ENCODE results near the gene ZNF280C. TPM values are rescaled to one million over a fixed set of nuclear protein-coding genes. Genes with fewer than 3 reads are reported as not detected.
"Not testable (repeated sequence)": the region's sequence is repeated elsewhere in the genome, so short reads cannot be mapped to it uniquely, and the experiment has no call there.

Gene ZNF280C
- total RNA-seq = 1.4 TPM
- long read RNA-seq = 0 reads

DNA sequence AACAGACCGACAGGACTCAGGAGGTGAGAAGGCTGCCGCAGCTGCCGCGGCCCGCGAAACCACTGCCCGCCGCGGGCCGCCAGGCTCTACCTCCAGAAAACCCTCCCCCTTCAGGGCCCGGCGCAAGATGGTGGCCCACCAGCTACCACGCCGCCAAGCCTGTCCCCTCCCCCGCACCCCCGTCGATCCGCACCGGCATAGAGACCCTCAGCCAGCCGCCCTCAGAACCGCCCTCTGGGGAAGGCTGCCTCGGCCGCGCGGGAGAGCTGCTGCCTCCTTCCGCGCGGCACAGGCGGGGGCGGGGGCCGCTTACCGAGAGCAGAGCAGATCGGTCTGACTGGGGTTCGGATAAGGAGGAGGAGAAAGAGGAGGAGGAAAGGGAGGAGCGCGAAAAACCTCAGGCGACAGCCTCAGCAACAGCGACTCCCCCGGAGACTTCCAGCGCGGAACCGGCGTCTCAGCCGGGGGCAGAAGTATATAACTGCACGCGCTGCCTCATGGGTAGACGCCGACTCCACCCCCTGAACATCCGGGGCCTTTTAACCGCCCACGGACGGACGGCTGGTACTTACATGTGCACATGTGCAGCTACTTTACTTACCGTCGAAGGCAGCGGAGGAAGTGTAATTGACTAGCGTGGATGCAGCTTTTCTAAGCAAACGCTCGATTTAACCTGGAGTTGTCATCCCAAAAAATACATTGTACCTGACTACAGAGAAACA lies at the start of gene ZNF280C:
ZNF280C (minus strand) TSS at position 451 of the 722 bp plus-strand sequence. CDS start 8,450 bp downstream, outside the sequence.
- intact Hi-C loops (cut with micrococcal nuclease) = no loop called here
- ATAC-seq (peak; percentile 99), DNase-seq (peak; percentile 90)

- intact Hi-C loops (cut with micrococcal nuclease) = no loop called here
- DNase-seq (no peak), ATAC-seq (no peak)
Observed at GRCh38 chrX:130304587-130305368, 36.1 kb upstream of the ZNF280C start.

- intact Hi-C loops (cut with micrococcal nuclease) = no loop called here
- ATAC-seq = no peak
- no peak for DNase-seq
Observed at GRCh38 chrX:130301977-130302376, 33.3 kb upstream of the ZNF280C start.

DNA sequence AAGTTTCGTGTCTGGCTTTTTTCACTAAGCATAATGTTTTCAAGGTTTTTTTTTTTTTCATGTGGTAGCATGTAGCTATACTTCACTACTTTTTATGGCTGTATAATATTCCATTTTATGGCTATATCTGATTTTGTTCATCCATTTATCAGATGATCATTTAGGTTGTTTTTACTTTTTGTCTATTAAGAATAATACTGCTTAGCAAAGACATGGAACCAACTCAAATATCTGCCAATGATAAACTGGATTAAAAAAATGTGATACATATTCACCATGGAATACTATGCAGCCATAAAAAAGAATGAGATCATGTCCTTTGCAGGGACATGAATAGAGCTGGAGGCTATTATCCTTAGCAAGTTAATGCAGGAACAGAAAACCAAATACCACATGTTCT lies 32.7 kb upstream of the ZNF280C start:
- intact Hi-C loops (cut with micrococcal nuclease) = no loop called here
- ATAC-seq = no peak
- DNase-seq = no peak

DNA sequence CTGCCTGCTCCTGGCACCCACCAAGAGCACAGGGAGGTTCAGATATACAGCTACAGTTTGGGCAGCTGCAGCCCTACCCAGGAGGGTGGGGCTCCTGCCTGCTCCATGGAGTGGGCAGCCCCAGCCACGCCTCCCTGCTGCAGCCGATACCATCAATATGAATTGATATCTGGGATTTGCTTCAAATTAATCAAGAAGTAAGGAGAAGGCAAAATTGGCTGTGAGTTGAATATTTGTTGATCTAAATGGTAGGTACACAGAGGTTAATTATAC lies 31.2 kb upstream of the ZNF280C start:
- no peak for DNase-seq
- intact Hi-C loops (cut with micrococcal nuclease) = no loop called here
- ATAC-seq = no peak

DNA sequence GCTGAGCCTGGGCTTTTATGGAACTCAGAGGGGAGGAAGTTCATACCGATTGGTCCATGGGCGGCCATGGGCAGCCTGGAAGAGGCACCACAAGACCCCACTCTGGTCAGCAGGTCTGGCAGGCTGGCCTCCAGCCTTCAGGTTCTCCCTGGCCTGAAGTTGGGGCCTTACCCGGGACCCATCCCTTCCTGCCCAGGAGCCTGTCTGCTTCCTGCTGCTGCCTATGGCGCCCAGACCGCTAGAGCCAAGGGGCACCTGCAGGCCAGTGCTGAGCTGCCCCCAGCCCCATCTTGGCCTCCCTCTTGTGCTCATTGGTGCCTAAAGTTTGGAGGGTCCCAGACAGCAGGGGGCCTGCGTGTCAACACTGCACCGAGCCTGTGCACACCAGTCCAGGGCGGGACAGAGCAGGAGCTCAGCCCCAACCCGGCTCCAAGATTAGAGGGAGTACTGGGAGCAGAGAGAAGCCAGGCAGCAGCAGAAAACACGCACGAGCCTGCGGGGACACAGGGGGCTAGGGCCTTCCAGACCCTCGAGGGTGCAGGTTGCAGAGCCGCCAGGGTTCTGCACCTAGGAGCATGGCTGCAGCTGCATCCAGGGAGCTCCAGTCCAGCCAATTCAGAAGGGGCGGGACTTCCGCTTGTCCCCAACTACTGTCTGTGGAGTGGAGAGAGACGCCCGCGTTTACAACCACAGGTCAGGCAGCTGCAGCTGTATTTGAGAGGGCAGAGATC lies 30.7 kb upstream of the ZNF280C start:
- DNase-seq (no peak), ATAC-seq (no peak)
- intact Hi-C loops (cut with micrococcal nuclease) = no loop called here

- no peak for DNase-seq
Observed at GRCh38 chrX:130296743-130297142, 28.0 kb upstream of the ZNF280C start.

DNA sequence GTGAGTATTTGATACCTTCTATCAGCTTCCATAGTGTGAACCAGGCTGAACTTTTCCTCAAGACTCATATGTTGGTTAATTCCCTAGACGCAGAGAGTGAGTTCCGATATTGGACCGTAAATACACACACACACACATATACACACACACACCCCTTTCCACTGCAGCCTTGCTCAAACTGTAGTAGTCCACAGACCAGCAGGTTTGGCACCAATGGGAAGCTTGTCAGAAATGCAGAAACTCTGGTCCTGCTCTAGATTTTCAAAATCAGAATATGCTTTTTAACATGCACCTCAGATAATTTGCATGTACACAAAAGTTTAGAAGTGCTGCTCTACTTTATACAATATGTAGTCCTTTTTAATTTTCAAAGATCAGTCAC lies 27.6 kb upstream of the ZNF280C start:
- no peak for ATAC-seq

More at GRCh38 chrX:130296743-130297142, 28.0 kb upstream of the ZNF280C start:
- intact Hi-C loops (cut with micrococcal nuclease) = no loop called here
- ATAC-seq = no peak

GRCh38 chrX:130295519-130296296 lies 27.0 kb upstream of the ZNF280C start:
- ATAC-seq (no peak), DNase-seq (no peak)
- intact Hi-C loops (cut with micrococcal nuclease) = no loop called here

More for the DNA sequence above, 27.6 kb upstream of the ZNF280C start:
- intact Hi-C loops (cut with micrococcal nuclease) = no loop called here
- DNase-seq = no peak

DNA sequence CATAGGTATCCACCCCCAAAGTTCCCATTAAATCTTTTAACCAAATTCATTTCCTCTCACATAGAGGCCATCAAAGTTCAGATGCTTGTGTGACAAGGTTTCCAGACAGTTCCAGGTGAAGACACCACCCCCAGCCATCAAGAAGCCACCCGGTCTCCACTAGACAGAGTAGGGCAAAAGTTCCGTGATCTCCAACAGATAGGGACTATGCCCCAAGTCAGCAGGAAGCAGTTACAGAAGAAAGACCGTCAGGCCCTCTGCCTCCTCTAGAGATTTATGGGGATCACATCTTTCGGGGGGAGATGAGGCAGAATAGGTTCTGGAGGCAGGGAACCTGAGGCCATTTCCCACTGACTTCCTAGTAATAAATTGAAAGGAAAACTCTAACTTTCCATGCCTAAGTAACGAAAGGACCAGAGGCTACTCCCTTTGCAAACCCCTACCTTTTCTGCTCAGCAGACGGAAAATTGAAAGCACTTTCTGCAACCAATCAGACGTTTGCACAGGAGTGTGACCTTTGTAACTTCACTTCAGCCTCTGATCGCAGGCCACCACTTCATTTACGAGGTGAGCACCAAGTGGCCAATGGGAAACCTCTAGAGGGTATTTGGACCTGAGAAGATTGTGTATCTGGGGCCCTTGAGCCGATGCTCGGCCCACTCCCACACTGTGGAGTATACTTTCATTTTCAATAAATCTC lies 18.5 kb upstream of the ZNF280C start:
- intact Hi-C loops (cut with micrococcal nuclease) = no loop called here
- ATAC-seq (no peak), DNase-seq (no peak)

DNA sequence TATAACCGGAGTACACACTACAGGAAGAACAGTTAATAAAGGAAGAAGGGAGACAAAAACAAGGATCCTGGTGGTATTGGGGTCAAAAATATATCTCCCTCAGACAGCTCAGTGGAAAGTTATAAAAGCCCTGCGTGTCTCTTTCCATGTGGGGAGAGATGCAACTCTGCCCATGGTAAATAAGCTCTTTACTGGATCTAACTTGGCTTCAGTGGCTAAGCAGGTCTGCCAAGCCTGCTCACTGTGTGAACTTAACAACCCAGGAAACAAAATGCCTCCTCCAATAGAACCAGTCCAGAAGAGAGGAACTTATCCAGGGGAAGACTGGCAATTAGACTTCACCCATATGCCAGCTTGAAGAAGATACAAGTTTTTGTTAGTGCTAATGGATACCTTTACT lies 17.0 kb upstream of the ZNF280C start:
- DNase-seq = no peak
- no peak for ATAC-seq
- intact Hi-C loops (cut with micrococcal nuclease) = no loop called here

DNA sequence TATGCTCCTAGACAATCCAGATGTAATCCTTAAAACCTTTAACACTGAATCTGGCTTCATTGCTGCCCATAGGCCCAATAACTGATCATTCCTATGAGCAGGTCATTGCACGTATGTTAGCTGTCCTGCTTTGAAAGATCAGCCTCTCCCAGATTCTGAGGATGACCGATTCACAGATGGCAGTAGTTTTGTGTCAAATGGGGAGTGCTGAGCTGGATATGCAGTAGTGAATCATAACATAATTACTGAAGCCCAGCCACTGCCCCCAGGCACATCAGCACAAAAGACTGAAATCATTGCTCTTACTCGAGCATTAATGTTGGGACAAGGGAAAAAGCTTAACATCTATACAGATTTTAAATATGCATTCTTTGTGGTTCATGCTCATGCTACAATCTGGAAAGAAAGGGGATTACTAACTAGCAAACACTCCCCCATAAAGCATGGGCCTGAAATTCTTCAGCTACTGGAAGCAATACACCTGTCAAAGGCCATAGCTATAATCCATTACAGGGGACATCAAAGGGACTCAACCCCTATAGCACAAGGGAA lies 16.4 kb upstream of the ZNF280C start:
- intact Hi-C loops (cut with micrococcal nuclease) = no loop called here
- no peak for DNase-seq
- ATAC-seq = no peak

DNA sequence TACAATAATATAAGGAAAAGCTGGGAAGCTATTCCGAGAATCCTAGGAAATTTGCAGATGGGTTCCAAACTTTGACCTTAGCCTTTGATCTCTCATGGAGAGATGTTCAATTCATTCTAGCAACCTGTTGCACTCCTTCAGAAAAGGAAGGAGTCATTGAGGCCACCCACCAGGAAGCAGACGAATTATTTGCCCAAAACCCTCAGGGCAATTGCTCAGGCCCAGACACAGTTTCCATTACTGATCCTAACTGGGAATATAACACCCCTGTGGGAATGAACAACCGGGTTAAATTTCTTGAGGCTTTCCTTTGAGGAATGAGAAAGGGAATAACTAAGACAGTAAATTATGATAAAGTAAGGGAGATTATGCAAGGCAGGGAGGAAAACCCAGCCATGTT lies 13.5 kb upstream of the ZNF280C start:
- intact Hi-C loops (cut with micrococcal nuclease) = no loop called here
- DNase-seq (no peak), ATAC-seq (no peak)

- no peak for DNase-seq
- intact Hi-C loops (cut with micrococcal nuclease) = no loop called here
- ATAC-seq = no peak
Observed at GRCh38 chrX:130280901-130281300, 12.2 kb upstream of the ZNF280C start.

DNA sequence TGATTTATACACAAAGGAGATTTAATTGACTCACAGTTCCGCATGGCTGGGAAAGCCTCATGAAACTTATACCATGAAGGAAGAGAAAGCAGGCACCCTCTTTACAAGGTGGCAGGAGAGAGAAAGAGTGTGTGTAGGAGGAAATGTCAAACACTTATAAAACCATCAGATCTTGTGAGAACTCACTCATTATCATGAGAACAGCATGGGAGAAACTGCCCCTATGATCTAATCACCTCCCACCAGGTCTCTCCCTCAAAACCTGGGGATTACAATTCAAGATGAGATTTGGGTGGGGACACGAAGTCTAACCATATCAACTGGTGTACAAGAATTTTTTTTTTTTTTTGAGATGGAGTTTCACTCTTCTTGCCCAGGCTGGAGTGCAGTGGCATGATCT lies 3.6 kb upstream of the ZNF280C start:
- ATAC-seq; DNase-seq; intact Hi-C loops (cut with micrococcal nuclease): not testable (repeated sequence)

- DNase-seq; intact Hi-C loops (cut with micrococcal nuclease); ATAC-seq: not testable (repeated sequence)
Observed at GRCh38 chrX:130269391-130269790, 692 bp upstream of the ZNF280C start.

DNA sequence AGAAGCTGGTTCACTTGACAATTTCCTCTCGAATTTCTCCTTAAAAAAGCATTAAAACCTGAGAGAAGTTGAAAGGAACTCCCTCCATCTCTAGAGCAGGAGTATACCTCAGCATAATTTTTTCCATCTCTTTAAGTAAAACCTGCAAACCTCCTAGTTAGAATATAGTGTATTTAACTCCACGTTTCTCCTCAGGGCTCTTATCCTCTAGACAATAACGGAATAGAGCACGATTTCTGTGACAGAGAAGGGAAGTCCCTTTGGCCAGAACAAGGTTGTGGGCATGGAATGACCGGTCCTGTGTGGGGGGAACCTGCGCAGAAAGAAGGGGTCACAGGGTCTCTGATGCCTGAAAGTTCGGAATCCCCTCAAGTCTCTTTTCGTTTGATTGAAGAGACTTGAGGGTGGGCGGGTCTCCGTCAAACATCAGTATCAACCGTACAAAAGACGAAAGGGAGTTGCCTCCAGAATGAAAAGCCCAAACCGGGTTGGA lies 697 bp downstream of the ZNF280C start:
- intact Hi-C loops (cut with micrococcal nuclease) = no loop called here
- DNase-seq (no peak), ATAC-seq (peak; percentile 23)

DNA sequence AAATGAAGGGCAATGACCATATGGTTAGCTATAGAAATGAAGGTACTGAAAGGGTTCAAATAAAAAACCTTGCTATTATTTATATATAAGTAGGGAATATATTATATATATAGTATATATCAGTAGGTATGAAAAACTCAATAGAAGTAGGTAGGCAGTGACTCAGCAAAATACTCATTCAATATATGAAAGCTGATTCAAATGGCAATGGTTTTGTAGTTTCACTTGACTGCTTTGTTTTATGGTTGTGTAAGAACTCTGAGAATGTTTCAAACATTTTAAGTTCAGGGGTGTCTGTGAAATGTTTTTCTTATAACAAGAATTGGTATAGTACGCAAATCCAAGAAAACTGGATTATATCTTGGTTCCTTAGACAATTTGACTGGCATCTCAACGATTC lies 4.1 kb downstream of the ZNF280C start:
- intact Hi-C loops (cut with micrococcal nuclease) = no loop called here
- ATAC-seq (no peak), DNase-seq (no peak)

Measured in left ventricle myocardium superior (tissue), 1 donor.